HepG2 (cell line): ENCODE measurements around the gene NOVA2. TPM values are rescaled to one million over a fixed set of nuclear protein-coding genes. Genes with fewer than 3 reads are reported as not detected.

Experiments
- ATRX ChIP-seq: sonication (generic); formaldehyde crosslinking; IDR thresholded peaks from 2 replicates; pipeline ENCODE4 v1.4.0; 2020; ENCODE audit warnings: missing genetic modification reagents, borderline replicate concordance
- CC2D1A ChIP-seq: sonication (generic); formaldehyde crosslinking; IDR thresholded peaks from 2 replicates; pipeline ENCODE4 v1.8.1; 2023; ENCODE audit warnings: mild to moderate bottlenecking, missing genetic modification reagents
- HES4 ChIP-seq: sonication (generic); formaldehyde crosslinking; IDR thresholded peaks from 2 replicates; pipeline ENCODE4 v1.9.0; 2021; ENCODE audit warnings: mild to moderate bottlenecking, missing genetic modification reagents, borderline replicate concordance
- KLF9 ChIP-seq: IDR thresholded peaks from 2 replicates; pipeline ENCODE4 v1.6.1; 2016; ENCODE audit warnings: low read depth
- MAFK ChIP-seq, 2 experiments: IDR thresholded peaks in 1 of 2; conservative IDR thresholded peaks in 1 of 2; 2 replicates each; pipeline ENCODE4 v1.6.1; 2011; ENCODE audit warnings: improper control_type of control experiment in 2 of 2, low read length in 2 of 2
- NFE2L1 ChIP-seq: sonication (generic); formaldehyde crosslinking; IDR thresholded peaks from 2 replicates; pipeline ENCODE4 v1.4.0; 2020; ENCODE audit warnings: missing genetic modification reagents, mild to moderate bottlenecking, borderline replicate concordance
- NR2F1 ChIP-seq, 2 experiments: fragments of 450-650 bp in 1 of 2; formaldehyde crosslinking in 1 of 2; IDR thresholded peaks; 2 replicates each; pipeline versions ENCODE4 v1.5.0 to v1.6.1; 2016 to 2020; ENCODE audit warnings: mild to moderate bottlenecking in 1 of 2, missing compliant biosample characterization in 1 of 2, missing genetic modification reagents in 1 of 2, moderate library complexity in 1 of 2
- SALL1 ChIP-seq: sonication (generic); formaldehyde crosslinking; IDR thresholded peaks from 2 replicates; pipeline ENCODE4 v1.8.0; 2022; ENCODE audit warnings: mild to moderate bottlenecking, missing genetic modification reagents
- ZNF205 ChIP-seq: IDR thresholded peaks from 2 replicates; pipeline ENCODE4 v1.6.1; 2018; ENCODE audit warnings: missing biosample characterization, missing genetic modification reagents
- ZNF24 ChIP-seq: fragments of 450-650 bp; IDR thresholded peaks from 2 replicates; pipeline ENCODE4 v1.6.1; 2017; ENCODE audit warnings: antibody characterized with exemption, mild to moderate bottlenecking
- ZNF333 ChIP-seq: sonication (generic); formaldehyde crosslinking; IDR thresholded peaks from 2 replicates; pipeline ENCODE4 v1.4.0; 2020; ENCODE audit warnings: mild to moderate bottlenecking, missing genetic modification reagents, borderline replicate concordance
- ZNF501 ChIP-seq: sonication (generic); formaldehyde crosslinking; IDR thresholded peaks from 2 replicates; pipeline ENCODE4 v1.5.1; 2020; ENCODE audit warnings: mild to moderate bottlenecking, moderate library complexity, missing genetic modification reagents
- ZNF644 ChIP-seq: IDR thresholded peaks from 2 replicates; pipeline ENCODE4 v1.6.1; 2016; ENCODE audit warnings: low read depth
- ZNF660 ChIP-seq: sonication (generic); formaldehyde crosslinking; IDR thresholded peaks from 2 replicates; pipeline ENCODE4 v1.5.1; 2020; ENCODE audit warnings: mild to moderate bottlenecking, low read depth, missing genetic modification reagents, borderline replicate concordance
- ZNF674 ChIP-seq: sonication (generic); formaldehyde crosslinking; IDR thresholded peaks from 2 replicates; pipeline ENCODE4 v1.5.0; 2020; ENCODE audit warnings: low read depth, mild to moderate bottlenecking, missing genetic modification reagents
- ZNF780A ChIP-seq: sonication (generic); formaldehyde crosslinking; IDR thresholded peaks from 2 replicates; pipeline ENCODE4 v1.8.0; 2022; ENCODE audit warnings: mild to moderate bottlenecking, missing genetic modification reagents, moderate library complexity
- ZSCAN22 ChIP-seq: sonication (generic); formaldehyde crosslinking; IDR thresholded peaks from 2 replicates; pipeline ENCODE4 v1.4.0; 2020; ENCODE audit warnings: mild to moderate bottlenecking, missing genetic modification reagents
- polyA plus RNA-seq, 8 experiments: library from polyadenylated mRNA; depleted of rRNA in 3 of 8; stranded (reverse) in 7 of 8; unstranded in 1 of 8; fragments of >200 nt; fragmentation: Illumina TruSeq in 4 of 8; extraction: Trizol in 4 of 8; gene quantifications; 2 replicates each; pipeline versions ENCODE4 v1.2.1 to v1.2.3, GENCODE V29; 2011 to 2016; ENCODE audit warnings: low read depth in 4 of 8, missing spikeins in 1 of 8, mixed read lengths in 1 of 8; ENCODE audit not compliant: insufficient read depth in 1 of 8
- total RNA-seq, 5 experiments: library from RNA; depleted of rRNA; stranded (reverse); fragments of >200 nt; fragmentation: Illumina TruSeq; extraction: Trizol; gene quantifications; 2 replicates each; pipeline ENCODE4 v1.2.3, GENCODE V29; 2016; ENCODE audit warnings: low read depth in 1 of 5
- TF ChIP-seq, protein P1 (sequence below): sonication (generic); formaldehyde crosslinking; IDR thresholded peaks from 2 replicates; pipeline ENCODE4 v1.4.0; 2020; ENCODE audit warnings: low read depth, mild to moderate bottlenecking, missing genetic modification reagents
- TF ChIP-seq, protein P2 (sequence below): sonication (generic); formaldehyde crosslinking; IDR thresholded peaks from 2 replicates; pipeline ENCODE4 v1.5.0; 2020; ENCODE audit warnings: mild to moderate bottlenecking, missing genetic modification reagents
- TF ChIP-seq, protein P3 (sequence below): sonication (generic); formaldehyde crosslinking; IDR thresholded peaks from 2 replicates; pipeline ENCODE4 v1.9.0; 2022; ENCODE audit warnings: low read depth, missing genetic modification reagents
- TF ChIP-seq, protein P4 (sequence below): sonication (generic); formaldehyde crosslinking; IDR thresholded peaks from 2 replicates; pipeline ENCODE4 v1.5.1; 2020; ENCODE audit warnings: missing genetic modification reagents, mild to moderate bottlenecking, borderline replicate concordance
- TF ChIP-seq, protein P5 (sequence below): IDR thresholded peaks from 2 replicates; pipeline ENCODE4 v1.6.1; 2016; ENCODE audit warnings: missing compliant biosample characterization, missing genetic modification reagents, borderline replicate concordance

Gene NOVA2
- total and polyA plus RNA-seq, 2 of the 13 experiments (the other 11 are each of a cell fraction or from before 2014, with no cell fraction given), result not detected

DNA sequence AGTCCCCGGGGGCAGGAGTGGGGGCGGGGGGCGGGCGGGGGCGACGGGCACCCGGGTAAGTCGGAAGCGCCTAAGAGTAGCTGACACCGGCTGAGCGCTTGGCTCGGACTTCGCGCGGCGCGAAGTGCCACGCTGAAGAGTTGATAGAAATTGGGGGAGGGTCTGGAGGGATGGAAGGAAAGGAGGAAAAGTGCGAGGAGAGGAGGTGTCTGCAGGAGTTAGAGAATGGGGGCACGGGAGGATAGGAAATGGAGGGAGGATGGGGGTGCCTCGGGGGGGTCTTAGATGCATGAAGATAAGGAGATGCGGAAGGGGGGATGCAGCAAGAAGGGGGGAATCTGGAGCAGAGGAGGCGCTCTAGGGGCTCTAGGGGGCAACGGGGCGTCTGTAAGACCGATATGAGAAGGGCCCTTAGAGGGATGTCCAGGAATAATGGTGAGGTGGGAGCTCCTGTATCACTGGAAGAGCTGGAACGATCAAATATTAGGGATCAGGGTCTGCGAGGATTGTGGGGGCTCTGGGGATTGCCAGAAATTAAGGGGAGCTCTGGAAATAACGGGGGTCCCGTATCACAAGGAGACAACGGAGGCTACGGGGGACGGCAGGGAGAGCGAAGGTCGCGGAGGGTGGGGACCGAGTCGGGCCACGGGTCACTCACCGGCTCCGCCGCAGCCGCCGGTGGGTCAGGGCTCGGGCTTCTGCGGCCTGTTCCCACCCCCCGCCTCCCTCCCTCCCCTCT is 71.6 kb downstream of the NOVA2 start, which contains the start of gene MYPOP (continued):
- TF ChIP-seq, protein P1, sequence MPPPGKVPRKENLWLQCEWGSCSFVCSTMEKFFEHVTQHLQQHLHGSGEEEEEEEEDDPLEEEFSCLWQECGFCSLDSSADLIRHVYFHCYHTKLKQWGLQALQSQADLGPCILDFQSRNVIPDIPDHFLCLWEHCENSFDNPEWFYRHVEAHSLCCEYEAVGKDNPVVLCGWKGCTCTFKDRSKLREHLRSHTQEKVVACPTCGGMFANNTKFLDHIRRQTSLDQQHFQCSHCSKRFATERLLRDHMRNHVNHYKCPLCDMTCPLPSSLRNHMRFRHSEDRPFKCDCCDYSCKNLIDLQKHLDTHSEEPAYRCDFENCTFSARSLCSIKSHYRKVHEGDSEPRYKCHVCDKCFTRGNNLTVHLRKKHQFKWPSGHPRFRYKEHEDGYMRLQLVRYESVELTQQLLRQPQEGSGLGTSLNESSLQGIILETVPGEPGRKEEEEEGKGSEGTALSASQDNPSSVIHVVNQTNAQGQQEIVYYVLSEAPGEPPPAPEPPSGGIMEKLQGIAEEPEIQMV, result no peak
- TF ChIP-seq SALL1 (CRISPR knock-in tag), result no peak
- TF ChIP-seq ATRX (CRISPR knock-in tag), result no peak
- no peak for TF ChIP-seq ZNF780A (CRISPR knock-in tag)
- TF ChIP-seq, protein P2, sequence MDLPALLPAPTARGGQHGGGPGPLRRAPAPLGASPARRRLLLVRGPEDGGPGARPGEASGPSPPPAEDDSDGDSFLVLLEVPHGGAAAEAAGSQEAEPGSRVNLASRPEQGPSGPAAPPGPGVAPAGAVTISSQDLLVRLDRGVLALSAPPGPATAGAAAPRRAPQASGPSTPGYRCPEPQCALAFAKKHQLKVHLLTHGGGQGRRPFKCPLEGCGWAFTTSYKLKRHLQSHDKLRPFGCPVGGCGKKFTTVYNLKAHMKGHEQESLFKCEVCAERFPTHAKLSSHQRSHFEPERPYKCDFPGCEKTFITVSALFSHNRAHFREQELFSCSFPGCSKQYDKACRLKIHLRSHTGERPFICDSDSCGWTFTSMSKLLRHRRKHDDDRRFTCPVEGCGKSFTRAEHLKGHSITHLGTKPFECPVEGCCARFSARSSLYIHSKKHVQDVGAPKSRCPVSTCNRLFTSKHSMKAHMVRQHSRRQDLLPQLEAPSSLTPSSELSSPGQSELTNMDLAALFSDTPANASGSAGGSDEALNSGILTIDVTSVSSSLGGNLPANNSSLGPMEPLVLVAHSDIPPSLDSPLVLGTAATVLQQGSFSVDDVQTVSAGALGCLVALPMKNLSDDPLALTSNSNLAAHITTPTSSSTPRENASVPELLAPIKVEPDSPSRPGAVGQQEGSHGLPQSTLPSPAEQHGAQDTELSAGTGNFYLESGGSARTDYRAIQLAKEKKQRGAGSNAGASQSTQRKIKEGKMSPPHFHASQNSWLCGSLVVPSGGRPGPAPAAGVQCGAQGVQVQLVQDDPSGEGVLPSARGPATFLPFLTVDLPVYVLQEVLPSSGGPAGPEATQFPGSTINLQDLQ (CRISPR knock-in tag), result no peak
- TF ChIP-seq ZNF501 (CRISPR knock-in tag), result no peak
- TF ChIP-seq ZNF205 (CRISPR knock-in tag), result no peak
- 0 out of 2 replicates have a peak, but pooled peaks have one; percentile 64 for TF ChIP-seq ZNF674 (CRISPR knock-in tag)
- no peak for TF ChIP-seq NR2F1 (CRISPR knock-in tag; IDR thresholded peaks at IDR 0.05)
- TF ChIP-seq HES4, result no peak
- no peak for TF ChIP-seq KLF9
- no peak for TF ChIP-seq CC2D1A
- no peak for TF ChIP-seq ZNF644
- TF ChIP-seq, protein P3, sequence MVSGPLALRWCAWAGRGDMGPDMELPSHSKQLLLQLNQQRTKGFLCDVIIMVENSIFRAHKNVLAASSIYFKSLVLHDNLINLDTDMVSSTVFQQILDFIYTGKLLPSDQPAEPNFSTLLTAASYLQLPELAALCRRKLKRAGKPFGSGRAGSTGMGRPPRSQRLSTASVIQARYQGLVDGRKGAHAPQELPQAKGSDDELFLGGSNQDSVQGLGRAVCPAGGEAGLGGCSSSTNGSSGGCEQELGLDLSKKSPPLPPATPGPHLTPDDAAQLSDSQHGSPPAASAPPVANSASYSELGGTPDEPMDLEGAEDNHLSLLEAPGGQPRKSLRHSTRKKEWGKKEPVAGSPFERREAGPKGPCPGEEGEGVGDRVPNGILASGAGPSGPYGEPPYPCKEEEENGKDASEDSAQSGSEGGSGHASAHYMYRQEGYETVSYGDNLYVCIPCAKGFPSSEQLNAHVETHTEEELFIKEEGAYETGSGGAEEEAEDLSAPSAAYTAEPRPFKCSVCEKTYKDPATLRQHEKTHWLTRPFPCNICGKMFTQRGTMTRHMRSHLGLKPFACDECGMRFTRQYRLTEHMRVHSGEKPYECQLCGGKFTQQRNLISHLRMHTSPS (CRISPR knock-in tag), result no peak
- TF ChIP-seq, protein P4, sequence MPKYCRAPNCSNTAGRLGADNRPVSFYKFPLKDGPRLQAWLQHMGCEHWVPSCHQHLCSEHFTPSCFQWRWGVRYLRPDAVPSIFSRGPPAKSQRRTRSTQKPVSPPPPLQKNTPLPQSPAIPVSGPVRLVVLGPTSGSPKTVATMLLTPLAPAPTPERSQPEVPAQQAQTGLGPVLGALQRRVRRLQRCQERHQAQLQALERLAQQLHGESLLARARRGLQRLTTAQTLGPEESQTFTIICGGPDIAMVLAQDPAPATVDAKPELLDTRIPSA, result no peak
- TF ChIP-seq ZNF24, result no peak
- no peak for TF ChIP-seq ZNF660 (CRISPR knock-in tag)
- no peak for TF ChIP-seq MAFK (conservative IDR thresholded peaks at IDR 0.05 in 1 of 2, IDR thresholded peaks at IDR 0.05 in 1 of 2; ENCODE audit: low read length in 2 of 2)
- no peak for TF ChIP-seq ZSCAN22 (CRISPR knock-in tag)
- no peak; the same call in 1 of the 2 replicates for TF ChIP-seq ZNF333 (CRISPR knock-in tag)
- no peak for TF ChIP-seq NFE2L1 (CRISPR knock-in tag)
- TF ChIP-seq, protein P5, sequence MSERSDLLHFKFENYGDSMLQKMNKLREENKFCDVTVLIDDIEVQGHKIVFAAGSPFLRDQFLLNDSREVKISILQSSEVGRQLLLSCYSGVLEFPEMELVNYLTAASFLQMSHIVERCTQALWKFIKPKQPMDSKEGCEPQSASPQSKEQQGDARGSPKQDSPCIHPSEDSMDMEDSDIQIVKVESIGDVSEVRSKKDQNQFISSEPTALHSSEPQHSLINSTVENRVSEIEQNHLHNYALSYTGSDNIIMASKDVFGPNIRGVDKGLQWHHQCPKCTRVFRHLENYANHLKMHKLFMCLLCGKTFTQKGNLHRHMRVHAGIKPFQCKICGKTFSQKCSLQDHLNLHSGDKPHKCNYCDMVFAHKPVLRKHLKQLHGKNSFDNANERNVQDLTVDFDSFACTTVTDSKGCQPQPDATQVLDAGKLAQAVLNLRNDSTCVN, result no peak
